T-helper 1 cell treated with Interleukin-12 subunit alpha and Interleukin-12 subunit beta and Interleukin-4 antibody, amounts not matched to agents 30 ng/mL and 1 ng/mL, for 36 hours (primary cell): ENCODE measurements around the gene R3HDM2. TPM values are rescaled to one million over a fixed set of nuclear protein-coding genes. Genes with fewer than 3 reads are reported as not detected.
"Not testable (repeated sequence)": the region's sequence is repeated elsewhere in the genome, so short reads cannot be mapped to it uniquely, and the experiment has no call there.

Experiments
- intact Hi-C: fragments of 100-400 bp; cut with micrococcal nuclease; formaldehyde crosslinking; loops from one replicate; pipeline ENCODE4 v1.15.1; 2024
- total RNA-seq: library from RNA; stranded (reverse); gene quantifications from 2 replicates; pipeline ENCODE4 v1.2.3, GENCODE V29; 2022

Gene R3HDM2
- total RNA-seq, 1 donor from 2014 or later: 68.3 TPM

DNA sequence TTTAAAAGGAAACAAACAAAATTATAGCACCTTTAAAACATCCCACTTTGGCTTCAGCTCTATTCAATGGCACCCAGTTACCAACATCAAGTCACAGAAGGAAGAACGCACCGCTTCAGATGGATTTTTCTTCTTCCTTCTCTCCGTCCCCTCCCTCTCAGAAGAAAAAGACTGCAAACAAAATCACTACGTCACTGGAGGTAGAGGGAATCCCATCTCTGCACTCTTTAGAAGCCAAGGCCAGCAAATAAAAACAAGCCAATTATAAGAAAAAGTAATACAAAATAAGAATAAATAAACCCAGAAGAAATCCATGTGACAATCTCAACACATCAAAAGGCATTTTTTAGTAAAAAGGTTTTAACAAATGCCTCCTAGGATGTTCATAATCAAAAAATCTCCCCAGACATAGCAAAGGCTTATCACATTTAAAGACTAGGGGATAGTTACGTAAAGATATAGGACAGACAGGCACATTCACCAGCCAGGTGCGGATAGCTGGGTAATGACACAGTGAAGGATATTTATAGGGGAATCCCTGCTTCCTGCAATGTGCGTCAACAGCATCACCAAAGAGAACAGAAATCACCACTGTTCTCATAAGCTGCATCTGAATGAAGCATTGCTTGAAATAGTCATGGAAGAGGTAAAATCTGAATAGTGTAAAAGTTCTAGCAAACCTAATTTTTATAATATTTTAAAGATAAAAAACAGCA lies 89.4 kb downstream of the R3HDM2 start:
- intact Hi-C loops: no loop called here

DNA sequence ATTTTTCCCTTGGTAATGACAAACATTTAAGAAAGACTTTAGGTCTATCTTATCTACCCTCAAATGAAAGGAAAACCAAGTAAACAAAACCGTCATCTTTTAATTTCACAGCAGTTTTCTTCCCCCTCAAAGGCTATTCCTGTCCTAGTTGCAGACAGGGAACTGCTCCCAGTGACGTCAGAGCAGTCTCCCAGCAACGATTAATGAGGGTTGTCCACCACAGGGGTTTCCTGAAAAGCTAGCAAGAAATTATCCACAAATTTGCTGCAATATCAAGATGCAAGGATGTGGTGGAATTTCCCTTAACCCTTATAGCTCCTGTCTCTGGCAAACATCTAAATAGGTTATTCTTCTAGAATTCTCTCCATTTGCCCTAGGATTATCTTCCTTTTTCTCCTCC lies 90.7 kb downstream of the R3HDM2 start:
- intact Hi-C loops: no loop called here

DNA sequence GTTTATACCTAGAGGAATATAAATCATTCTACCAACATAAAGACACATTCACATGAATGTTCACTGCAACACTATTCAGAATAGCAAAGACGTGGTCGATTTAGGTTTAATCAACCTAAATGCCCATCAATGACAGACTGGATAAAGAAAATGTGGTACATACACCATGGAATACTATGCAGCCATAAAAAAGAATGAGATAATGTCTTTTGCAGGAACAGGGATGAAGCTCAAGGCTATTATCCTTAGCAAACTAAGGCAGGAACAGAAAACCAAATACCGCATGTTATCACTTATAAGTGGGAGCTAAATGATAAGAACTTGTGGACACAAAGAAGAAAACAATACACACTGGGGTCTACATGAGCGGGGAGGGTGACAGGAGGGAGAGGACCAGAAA lies 94.5 kb downstream of the R3HDM2 start:
- intact Hi-C loops: not testable (repeated sequence)

DNA sequence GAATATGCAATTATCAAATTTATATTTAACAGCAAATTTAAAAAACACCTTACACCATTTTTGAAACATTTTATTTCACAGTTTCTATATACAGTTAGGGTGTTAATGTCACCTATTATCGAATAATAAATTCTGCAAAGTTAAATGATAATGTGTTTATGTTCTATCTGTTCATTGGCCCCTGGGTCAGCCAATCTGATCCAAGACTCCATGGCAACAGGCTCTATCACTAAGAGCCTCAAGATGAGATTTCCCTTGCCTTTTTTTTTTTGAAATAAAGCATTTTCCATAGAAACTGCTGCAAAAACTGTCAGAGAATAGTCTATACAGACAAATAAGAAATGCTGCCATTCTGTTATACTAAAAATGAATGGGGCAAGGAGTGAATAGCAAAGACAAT lies 96.6 kb downstream of the R3HDM2 start:
- intact Hi-C loops: no loop called here

DNA sequence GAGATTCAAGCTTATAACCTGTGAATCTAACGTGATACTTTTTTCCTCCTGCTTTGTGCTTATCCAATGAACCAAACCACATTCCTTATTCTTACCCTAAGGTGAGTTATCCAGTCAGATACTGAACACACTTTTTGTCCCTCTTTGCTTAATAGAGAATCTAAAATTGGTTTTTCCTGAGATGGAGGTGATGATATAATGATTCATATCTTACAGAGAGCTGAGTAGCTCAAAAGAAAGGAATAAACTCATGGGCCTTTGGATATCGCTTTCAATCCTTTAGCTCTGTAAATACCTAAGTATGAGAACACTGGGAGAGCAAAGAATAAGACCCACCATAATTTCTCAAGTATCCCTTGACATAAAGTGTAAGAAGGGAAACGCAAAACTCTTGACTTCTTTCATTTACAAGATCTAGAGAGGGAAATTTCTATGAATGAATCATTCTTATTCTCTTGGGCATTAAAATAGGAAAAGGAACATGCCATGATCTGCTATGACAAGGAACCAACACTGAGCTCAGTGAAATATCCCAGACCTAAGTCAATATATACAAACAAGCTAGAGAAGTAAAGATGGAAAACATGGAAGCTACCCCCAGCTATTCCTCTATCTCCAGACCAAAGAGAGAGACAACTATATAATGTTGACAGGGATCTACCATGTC lies 98.1 kb downstream of the R3HDM2 start:
- intact Hi-C loops: no loop called here

DNA sequence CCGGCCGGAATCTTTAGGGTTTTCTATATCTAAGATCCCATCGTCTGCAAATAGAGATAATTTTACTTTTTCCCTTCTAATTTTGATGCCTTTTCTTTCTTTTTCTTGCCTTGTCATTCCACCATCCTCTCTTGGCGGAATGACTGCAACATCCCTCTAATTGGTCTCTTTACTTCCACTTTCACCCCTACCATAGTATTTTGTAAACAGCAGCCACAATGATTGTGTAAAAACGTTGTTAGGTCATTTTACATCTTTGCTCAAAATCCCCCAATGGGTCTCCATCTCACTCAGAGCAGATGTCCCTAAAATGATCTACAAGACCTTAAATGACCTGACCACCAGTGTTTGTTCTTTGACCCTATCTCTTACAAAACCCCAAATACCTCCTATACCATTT lies 99.9 kb downstream of the R3HDM2 start:
- intact Hi-C loops: no loop called here

DNA sequence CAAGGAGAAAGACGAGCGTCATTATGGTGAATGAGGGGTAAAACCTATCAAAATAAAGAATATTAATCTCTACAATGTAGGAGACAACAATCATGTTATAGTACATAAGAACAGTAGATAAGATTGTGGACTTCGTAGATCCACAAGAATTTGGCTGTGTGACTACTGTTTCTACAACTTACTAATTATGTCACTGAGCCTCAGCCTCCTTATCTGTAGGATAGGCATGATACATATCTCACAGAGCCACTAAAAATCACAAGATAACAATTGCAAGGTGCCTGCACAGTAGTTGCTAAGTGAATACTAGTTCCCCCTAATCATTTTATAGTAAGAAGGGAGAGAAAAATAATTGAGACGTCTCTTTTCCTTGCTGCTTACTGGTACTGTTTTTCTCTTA lies 101.6 kb downstream of the R3HDM2 start:
- intact Hi-C loops: no loop called here

DNA sequence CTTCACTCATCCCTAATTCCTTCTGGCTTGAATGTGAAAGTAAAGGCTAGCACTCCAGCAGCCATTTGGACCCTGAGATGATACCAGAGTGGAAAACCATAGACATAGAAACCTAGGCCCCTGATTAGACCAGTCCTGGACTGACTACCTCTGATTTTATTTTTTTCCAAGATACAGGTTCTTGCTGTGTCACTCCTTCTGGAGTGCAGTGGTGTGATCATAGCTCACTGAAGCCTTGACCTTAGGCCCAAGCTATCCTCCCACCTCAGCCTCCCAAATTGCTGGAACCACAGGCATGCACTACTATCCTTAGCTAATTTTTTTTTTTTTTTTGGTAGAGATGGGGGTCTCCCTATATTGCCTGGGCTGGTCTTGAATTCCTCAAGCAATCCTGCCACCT lies 105.4 kb downstream of the R3HDM2 start:
- intact Hi-C loops: no loop called here

DNA sequence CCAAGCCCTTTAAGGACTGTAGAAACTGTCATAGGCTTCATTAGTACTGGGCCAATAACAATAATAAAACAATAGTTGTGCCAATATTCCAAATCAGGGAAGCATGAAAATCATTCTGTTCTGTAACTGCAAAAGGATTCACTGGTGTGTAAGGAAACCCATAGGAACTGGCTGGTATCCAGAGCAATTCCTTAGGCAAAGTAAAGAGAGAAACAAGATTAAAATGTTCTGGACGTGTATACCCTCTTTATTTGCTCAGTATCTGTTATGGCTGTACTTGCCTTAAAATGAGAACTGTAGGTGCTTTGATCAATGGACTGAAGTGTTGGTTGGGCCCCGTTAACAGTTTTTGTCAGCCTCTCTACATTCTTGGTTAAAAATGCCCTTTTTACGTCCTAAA lies 107.4 kb downstream of the R3HDM2 start:
- intact Hi-C loops: no loop called here

DNA sequence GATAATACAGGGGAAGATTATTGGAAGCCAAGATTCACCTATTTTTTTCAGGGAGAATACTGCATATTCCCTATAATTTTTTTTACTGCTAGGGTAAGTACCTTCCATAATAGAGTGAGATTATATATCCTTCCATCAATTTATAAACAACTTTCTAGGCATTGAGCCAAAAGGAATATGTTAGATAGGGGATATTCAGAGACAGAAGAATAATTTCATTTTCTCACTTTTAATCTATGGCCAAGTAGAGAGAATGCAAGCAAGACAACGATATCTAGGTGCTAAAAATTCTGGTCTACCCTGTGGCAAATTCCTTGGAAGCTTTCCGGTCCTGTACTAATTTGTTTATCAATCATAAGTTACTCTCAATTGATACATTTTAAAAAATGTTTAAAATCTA lies 110.2 kb downstream of the R3HDM2 start:
- intact Hi-C loops: no loop called here

DNA sequence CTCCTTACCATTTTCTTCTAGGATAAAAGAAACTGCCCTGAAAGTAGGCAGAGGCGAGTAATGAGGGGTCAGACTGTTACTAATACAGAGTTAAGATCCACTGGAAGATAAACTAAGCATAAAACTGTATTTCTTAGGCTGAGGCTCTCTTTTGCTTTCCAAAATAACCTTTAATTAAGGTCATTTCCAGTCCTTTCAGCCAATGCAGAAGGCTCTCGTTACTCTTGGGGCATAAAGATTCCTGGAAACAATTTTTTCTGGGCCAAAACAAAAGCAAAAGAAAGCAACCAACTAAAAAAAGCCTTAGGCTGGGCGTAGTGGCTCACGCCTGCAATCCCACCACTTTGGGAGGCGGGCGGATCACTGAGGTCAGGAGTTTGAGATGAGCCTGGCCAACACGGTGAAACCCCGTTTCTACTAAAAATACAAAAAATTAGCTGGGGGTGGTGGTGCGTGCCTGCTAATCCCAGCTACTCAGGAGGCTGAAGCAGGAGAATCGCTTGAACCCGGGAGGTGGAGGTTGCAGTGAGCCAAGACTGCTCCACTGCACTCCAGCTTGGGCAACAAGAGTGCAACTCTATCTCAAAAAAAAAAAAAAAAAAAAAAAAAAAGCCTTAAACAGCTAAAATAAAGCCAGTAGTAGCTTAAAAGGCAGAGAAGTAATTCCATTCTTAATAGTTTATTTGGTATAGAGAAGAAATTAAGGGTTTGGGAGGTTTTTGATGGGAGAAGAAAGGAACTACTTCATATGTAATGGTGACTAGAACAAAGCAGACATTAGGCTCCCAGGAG lies 111.0 kb downstream of the R3HDM2 start:
- intact Hi-C loops: no loop called here

DNA sequence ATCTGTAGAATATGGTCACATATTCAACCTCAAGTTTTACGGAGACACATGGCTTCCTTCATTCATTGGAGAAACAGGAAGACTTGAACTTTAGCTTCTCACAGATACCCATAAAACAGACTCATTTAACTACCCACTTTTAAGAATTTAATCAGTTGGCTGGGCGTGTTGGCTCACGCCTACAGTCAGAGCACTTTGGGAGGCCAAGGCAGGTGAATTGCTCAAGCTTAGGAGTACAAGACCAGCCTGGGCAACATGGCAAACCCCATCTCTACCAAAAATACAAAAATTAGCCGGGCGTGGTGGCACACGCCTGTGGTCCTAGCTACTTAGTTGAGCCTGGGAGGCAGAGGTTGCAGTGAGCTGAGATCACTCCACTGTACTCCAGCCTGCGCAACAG lies 115.2 kb downstream of the R3HDM2 start:
- intact Hi-C loops: no loop called here

DNA sequence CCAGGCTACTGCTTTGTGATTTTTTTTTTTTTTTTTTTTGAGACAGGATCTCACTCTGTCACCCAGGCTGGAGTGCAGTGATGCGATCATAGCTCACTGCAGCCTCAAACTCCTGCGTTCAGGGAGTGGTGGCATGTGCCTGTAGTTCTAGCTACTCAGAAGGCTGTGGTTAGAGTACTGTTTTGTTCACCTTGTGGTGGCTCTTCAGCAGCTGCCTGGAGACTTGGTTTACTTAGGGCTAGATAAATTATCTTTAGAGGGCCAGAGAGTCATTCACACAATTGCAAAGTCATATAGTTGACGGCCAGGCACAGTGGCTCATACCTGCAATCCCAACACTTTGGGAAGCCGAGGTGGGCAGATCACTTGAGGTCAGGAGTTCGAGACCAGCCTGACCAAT lies 118.6 kb downstream of the R3HDM2 start:
- intact Hi-C loops: not testable (repeated sequence)

DNA sequence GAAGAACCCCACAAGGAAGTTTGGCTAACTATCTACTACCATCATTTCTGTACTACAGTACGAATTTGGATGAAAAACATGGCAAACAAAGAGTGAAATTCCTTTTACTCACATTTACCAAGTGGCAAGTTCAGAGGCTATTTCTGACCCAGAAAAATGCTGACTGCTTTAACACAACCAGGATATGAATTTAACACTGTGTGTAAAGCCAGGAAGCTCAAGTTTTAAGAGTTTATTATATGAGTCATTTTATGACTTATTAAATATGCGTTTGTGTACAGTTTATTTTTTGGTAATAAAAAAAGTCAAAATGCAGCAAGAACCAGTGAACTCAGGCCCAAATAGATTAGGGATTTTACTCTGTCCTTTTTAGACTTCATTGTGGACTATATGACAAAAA lies 121.4 kb downstream of the R3HDM2 start:
- intact Hi-C loops: no loop called here

DNA sequence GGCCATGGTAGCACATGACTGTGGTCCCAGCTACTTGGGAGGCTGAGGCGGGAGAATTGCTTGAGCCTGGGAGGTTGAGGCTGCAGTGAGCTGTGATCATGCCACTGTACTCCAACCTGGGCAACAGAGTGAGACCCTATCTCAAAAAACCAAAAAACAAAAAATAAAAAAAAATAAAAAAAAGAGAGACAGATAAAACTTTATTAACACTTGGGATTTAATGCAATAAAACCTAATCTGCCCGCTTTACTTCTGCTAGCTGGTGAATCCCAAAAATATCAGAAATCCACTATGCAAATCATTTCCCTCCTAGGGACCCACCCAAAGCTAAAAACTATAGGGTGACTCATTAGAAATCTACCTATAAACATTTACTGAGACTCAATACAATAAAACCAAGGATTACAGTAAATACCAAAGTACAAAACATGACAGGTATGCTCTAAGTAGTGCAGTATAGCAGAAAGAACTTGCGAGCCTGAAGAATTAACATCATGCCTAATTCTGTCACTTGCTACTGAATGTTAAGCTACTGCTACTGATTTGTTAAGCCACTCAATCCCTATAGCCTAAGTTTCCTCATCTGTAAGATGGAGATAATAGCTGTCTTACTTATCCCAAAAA lies 129.8 kb downstream of the R3HDM2 start:
- intact Hi-C loops: no loop called here

DNA sequence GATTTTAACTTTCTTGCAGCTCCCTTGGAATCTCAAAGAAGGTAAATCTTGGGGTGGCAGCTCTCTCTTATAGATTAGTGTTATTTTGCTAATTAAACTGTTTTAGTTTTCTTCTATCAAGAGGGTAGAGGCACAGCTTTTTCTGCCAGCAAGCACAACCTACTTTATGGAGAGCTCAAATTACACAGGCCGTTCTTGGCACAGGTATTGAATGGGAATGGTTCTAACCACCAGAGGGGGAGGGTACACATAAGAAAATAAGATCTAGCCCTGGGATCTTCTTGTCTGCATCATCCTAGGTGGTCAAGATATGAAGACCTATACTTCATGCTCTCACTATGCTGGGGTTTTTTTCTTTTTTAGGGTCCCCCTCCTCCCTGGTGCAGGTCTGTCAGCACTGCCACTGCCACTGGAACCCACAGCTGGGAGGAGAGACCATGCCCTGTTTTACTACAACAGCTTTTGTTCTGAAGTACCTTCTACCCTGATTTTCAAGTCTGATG lies 131.3 kb downstream of the R3HDM2 start:
- intact Hi-C loops: no loop called here

DNA sequence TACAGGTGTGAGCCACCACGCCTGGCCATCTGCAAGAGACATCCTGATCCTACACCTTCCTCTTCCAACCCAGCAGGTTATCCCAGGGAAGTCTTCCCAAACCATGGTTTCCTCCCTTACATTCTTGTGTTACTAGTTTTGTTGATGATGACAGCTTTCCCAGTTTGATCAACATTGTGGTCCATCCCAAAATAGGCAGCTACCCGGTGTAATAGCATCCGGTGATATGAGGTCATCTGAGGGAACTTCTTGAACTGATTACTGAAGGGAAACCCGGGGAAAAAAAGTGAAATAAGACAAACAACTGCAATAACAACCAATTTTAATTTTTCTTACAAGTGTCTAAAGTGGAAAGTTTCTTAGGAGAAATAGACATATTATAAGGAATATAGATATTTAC lies 134.6 kb downstream of the R3HDM2 start:
- intact Hi-C loops: no loop called here

DNA sequence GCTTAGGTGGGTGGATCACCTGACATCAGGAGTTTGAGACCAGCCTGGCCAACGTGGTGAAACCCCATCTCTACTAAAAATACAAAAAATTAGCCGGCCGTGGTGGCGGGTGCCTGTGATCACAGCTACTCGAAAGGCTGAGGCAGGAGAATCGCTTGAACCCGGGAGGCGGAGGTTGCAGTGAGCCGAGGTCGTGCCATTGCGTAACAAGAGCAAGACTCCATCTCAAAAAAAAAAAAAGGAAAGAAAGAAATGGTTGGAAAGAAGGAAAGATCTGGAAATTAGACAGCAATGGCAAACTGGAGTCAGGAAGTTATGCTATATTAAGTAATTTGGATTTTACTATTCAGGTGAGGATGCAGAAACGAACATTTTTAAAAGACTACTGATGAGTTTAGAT lies 148.8 kb downstream of the R3HDM2 start:
- intact Hi-C loops: loop anchor here (5.0 kb wide), 2 partner anchors 460 to 1155 kb away; partner anchors contain the start of gene ESYT1

DNA sequence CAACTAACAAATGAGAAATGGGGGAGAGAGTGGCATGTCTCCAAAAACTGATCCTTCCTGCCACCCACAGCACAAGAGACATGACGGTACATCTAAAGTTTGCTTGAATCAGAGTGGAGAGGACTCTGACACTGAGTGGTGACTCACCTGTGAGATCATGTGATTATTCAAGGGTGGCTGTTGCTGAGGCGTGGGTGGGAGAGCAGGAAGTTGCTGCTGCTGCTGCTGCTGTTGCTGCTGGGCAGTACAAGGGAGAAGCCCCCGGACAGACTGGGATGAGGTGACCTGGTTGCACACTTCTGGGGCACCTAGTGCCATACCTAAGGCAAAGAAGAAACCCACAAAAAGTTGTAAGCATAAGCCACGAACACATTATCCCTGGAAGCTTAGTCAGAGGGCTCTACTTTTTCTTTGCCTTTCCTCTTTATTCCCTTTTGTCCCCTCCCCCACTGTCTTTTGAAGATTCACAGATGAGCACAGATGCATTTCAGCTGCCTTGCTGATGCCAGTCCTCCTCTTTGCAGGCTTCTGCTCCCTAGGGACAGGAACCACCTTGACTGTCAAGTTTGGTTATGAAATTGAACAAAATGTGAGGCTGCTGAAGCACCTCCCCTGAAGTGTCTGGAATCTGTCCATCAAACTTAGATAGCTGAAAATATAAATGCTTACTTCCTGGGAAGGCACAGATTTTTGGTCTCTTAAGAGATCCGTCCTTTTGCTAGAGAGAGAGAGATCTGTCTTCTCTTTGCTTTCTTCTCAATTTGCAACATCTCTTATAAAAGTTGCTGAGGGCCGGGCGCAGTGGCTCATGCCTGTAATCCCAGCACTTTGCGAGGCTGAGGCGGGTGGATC lies 150.4 kb downstream of the R3HDM2 start:
- intact Hi-C loops: loop anchor here (1.0 to 5.0 kb wide), 9 partner anchors 17 to 1153 kb away; partner anchors contain the start of genes DCTN2, ESYT1, GLI1 and R3HDM2
